ENCODE measurements around the gene OSTC. TPM values are rescaled to one million over a fixed set of nuclear protein-coding genes. Genes with fewer than 3 reads are reported as not detected.

OSTC gene
- total and polyA plus RNA-seq, 9 of the 15 experiments (the other 6 are each of a cell fraction or from before 2014, with no cell fraction given), result 112 to 966 (median 235) TPM

DNA sequence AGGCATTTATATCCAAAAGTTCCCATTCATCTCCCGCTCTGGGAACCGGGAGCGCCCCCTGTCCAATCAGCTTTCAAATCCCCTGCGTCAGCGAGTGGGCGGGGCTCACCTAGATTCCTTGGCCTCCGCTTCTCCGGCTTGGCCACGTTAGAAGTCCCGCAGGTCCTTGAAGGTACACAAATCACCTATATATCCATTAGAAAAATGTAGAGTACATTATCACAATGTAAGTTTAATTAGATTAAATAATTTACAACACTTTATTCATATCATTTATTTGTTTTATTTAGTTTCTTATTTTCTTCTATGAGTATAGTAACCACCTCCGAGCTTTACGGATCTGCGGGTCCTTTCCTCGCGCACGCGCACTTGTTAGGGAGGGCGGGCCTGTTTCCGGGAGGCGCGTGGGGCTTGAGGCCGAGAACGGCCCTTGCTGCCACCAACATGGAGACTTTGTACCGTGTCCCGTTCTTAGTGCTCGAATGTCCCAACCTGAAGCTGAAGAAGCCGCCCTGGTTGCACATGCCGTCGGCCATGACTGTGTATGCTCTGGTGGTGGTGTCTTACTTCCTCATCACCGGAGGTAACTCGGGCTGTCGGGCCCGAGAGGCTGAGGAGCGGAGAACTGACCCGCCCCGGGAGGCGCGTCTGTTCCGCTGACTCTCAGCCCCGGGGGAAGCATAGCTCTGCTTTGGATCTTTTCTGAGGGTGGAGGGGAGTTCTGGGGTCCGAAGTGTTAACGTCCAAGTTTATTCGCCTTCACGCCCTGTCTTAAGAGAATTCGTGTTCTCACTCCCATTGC, at the start of gene OSTC (continued):
- TF ChIP-seq, protein P1, sequence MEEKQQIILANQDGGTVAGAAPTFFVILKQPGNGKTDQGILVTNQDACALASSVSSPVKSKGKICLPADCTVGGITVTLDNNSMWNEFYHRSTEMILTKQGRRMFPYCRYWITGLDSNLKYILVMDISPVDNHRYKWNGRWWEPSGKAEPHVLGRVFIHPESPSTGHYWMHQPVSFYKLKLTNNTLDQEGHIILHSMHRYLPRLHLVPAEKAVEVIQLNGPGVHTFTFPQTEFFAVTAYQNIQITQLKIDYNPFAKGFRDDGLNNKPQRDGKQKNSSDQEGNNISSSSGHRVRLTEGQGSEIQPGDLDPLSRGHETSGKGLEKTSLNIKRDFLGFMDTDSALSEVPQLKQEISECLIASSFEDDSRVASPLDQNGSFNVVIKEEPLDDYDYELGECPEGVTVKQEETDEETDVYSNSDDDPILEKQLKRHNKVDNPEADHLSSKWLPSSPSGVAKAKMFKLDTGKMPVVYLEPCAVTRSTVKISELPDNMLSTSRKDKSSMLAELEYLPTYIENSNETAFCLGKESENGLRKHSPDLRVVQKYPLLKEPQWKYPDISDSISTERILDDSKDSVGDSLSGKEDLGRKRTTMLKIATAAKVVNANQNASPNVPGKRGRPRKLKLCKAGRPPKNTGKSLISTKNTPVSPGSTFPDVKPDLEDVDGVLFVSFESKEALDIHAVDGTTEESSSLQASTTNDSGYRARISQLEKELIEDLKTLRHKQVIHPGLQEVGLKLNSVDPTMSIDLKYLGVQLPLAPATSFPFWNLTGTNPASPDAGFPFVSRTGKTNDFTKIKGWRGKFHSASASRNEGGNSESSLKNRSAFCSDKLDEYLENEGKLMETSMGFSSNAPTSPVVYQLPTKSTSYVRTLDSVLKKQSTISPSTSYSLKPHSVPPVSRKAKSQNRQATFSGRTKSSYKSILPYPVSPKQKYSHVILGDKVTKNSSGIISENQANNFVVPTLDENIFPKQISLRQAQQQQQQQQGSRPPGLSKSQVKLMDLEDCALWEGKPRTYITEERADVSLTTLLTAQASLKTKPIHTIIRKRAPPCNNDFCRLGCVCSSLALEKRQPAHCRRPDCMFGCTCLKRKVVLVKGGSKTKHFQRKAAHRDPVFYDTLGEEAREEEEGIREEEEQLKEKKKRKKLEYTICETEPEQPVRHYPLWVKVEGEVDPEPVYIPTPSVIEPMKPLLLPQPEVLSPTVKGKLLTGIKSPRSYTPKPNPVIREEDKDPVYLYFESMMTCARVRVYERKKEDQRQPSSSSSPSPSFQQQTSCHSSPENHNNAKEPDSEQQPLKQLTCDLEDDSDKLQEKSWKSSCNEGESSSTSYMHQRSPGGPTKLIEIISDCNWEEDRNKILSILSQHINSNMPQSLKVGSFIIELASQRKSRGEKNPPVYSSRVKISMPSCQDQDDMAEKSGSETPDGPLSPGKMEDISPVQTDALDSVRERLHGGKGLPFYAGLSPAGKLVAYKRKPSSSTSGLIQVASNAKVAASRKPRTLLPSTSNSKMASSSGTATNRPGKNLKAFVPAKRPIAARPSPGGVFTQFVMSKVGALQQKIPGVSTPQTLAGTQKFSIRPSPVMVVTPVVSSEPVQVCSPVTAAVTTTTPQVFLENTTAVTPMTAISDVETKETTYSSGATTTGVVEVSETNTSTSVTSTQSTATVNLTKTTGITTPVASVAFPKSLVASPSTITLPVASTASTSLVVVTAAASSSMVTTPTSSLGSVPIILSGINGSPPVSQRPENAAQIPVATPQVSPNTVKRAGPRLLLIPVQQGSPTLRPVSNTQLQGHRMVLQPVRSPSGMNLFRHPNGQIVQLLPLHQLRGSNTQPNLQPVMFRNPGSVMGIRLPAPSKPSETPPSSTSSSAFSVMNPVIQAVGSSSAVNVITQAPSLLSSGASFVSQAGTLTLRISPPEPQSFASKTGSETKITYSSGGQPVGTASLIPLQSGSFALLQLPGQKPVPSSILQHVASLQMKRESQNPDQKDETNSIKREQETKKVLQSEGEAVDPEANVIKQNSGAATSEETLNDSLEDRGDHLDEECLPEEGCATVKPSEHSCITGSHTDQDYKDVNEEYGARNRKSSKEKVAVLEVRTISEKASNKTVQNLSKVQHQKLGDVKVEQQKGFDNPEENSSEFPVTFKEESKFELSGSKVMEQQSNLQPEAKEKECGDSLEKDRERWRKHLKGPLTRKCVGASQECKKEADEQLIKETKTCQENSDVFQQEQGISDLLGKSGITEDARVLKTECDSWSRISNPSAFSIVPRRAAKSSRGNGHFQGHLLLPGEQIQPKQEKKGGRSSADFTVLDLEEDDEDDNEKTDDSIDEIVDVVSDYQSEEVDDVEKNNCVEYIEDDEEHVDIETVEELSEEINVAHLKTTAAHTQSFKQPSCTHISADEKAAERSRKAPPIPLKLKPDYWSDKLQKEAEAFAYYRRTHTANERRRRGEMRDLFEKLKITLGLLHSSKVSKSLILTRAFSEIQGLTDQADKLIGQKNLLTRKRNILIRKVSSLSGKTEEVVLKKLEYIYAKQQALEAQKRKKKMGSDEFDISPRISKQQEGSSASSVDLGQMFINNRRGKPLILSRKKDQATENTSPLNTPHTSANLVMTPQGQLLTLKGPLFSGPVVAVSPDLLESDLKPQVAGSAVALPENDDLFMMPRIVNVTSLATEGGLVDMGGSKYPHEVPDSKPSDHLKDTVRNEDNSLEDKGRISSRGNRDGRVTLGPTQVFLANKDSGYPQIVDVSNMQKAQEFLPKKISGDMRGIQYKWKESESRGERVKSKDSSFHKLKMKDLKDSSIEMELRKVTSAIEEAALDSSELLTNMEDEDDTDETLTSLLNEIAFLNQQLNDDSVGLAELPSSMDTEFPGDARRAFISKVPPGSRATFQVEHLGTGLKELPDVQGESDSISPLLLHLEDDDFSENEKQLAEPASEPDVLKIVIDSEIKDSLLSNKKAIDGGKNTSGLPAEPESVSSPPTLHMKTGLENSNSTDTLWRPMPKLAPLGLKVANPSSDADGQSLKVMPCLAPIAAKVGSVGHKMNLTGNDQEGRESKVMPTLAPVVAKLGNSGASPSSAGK (IDR thresholded peaks at IDR 0.05), result peak; percentile 73
- TF ChIP-seq COPS2 (conservative IDR thresholded peaks at IDR 0.05), result no peak
- TF ChIP-seq RB1 (IDR thresholded peaks at IDR 0.05; ENCODE audit: low read depth), result peak; percentile 65; the same call in 1 of the 2 replicates
- no peak for TF ChIP-seq BACH1 (tag; IDR thresholded peaks at IDR 0.05)
- TF ChIP-seq RAD51 (IDR thresholded peaks at IDR 0.05; ENCODE audit: borderline replicate concordance, low read depth), result peak; percentile 71
- TF ChIP-seq RBBP5 (IDR thresholded peaks at IDR 0.05; ENCODE audit: borderline replicate concordance, insufficient read depth, low read length, poor library complexity, severe bottlenecking), result peak; percentile 75
- TF ChIP-seq, protein P2, sequence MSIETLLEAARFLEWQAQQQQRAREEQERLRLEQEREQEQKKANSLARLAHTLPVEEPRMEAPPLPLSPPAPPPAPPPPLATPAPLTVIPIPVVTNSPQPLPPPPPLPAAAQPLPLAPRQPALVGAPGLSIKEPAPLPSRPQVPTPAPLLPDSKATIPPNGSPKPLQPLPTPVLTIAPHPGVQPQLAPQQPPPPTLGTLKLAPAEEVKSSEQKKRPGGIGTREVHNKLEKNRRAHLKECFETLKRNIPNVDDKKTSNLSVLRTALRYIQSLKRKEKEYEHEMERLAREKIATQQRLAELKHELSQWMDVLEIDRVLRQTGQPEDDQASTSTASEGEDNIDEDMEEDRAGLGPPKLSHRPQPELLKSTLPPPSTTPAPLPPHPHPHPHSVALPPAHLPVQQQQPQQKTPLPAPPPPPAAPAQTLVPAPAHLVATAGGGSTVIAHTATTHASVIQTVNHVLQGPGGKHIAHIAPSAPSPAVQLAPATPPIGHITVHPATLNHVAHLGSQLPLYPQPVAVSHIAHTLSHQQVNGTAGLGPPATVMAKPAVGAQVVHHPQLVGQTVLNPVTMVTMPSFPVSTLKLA (conservative IDR thresholded peaks at IDR 0.05), result peak; percentile 94 to 96
- TF ChIP-seq, protein P3, sequence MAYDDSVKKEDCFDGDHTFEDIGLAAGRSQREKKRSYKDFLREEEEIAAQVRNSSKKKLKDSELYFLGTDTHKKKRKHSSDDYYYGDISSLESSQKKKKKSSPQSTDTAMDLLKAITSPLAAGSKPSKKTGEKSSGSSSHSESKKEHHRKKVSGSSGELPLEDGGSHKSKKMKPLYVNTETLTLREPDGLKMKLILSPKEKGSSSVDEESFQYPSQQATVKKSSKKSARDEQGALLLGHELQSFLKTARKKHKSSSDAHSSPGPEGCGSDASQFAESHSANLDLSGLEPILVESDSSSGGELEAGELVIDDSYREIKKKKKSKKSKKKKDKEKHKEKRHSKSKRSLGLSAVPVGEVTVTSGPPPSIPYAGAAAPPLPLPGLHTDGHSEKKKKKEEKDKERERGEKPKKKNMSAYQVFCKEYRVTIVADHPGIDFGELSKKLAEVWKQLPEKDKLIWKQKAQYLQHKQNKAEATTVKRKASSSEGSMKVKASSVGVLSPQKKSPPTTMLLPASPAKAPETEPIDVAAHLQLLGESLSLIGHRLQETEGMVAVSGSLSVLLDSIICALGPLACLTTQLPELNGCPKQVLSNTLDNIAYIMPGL (CRISPR knock-in tag; IDR thresholded peaks at IDR 0.05), result 0 out of 2 replicates have a peak, but pooled peaks have one; percentile 53
- TF ChIP-seq IRF9 (tag; IDR thresholded peaks at IDR 0.05), result no peak
